Measurements from ENCODE around the gene IL34. TPM values are rescaled to one million over a fixed set of nuclear protein-coding genes. Genes with fewer than 3 reads are reported as not detected.
A peak's percentile ranks its signal among the peaks of the same experiment; 100 is the strongest.

The IL34 gene
- total and polyA plus RNA-seq, 2 of the 13 experiments (the other 11 are each of a cell fraction or from before 2014, with no cell fraction given) = 1.2 to 1.3 TPM

- peak; percentile 90; the same call in 1 of the 2 replicates for TF ChIP-seq ZSCAN21 (CRISPR knock-in tag; IDR thresholded peaks at IDR 0.05; ENCODE audit: borderline replicate concordance)
- no peak; the same call in none of the 2 replicates for TF ChIP-seq ZNF768 (CRISPR knock-in tag; IDR thresholded peaks at IDR 0.05)
- no peak for TF ChIP-seq CBX2 (IDR thresholded peaks at IDR 0.05; ENCODE audit: low read depth, low read length)
- TF ChIP-seq CBX2 (CRISPR knock-in tag; IDR thresholded peaks at IDR 0.05; ENCODE audit: low read depth) = peak; percentile 93; the same call in 1 of the 2 replicates
- no peak; the same call in 1 of the 2 replicates for TF ChIP-seq GFI1 (CRISPR knock-in tag; IDR thresholded peaks at IDR 0.05; ENCODE audit: borderline replicate concordance)
- peak; percentile 87 for TF ChIP-seq SPEN (CRISPR knock-in tag; IDR thresholded peaks at IDR 0.05; ENCODE audit: low read depth)
- no peak; the same call in 1 of the 2 replicates for TF ChIP-seq ZNF205 (CRISPR knock-in tag; IDR thresholded peaks at IDR 0.05)
- TF ChIP-seq ZNF468 (CRISPR knock-in tag; IDR thresholded peaks at IDR 0.05) = peak; percentile 61
- TF ChIP-seq HNRNPLL (IDR thresholded peaks at IDR 0.05; ENCODE audit: low read depth, low read length, poor library complexity, severe bottlenecking) = peak; percentile 76
- TF ChIP-seq, protein P1, sequence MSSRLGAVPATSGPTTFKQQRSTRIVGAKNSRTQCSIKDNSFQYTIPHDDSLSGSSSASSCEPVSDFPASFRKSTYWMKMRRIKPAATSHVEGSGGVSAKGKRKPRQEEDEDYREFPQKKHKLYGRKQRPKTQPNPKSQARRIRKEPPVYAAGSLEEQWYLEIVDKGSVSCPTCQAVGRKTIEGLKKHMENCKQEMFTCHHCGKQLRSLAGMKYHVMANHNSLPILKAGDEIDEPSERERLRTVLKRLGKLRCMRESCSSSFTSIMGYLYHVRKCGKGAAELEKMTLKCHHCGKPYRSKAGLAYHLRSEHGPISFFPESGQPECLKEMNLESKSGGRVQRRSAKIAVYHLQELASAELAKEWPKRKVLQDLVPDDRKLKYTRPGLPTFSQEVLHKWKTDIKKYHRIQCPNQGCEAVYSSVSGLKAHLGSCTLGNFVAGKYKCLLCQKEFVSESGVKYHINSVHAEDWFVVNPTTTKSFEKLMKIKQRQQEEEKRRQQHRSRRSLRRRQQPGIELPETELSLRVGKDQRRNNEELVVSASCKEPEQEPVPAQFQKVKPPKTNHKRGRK (CRISPR knock-in tag; IDR thresholded peaks at IDR 0.05) = peak; percentile 76; the same call in 1 of the 2 replicates
- no peak for TF ChIP-seq AHDC1 (CRISPR knock-in tag; IDR thresholded peaks at IDR 0.05; ENCODE audit: borderline replicate concordance)
- peak; percentile 90 for TF ChIP-seq ZFP91 (CRISPR knock-in tag; IDR thresholded peaks at IDR 0.05; ENCODE audit: borderline replicate concordance)
- TF ChIP-seq ZNF790 (CRISPR knock-in tag; IDR thresholded peaks at IDR 0.05; ENCODE audit: borderline replicate concordance) = no peak; the same call in 1 of the 2 replicates
- peak; percentile 90; the same call in 1 of the 2 replicates for TF ChIP-seq ZNF350 (CRISPR knock-in tag; IDR thresholded peaks at IDR 0.05; ENCODE audit: borderline replicate concordance, low read depth)
- no peak for TF ChIP-seq SP2 (CRISPR knock-in tag; IDR thresholded peaks at IDR 0.05)
- TF ChIP-seq NR3C1 (CRISPR knock-in tag; IDR thresholded peaks at IDR 0.05) = no peak
- TF ChIP-seq ZFY (CRISPR knock-in tag; IDR thresholded peaks at IDR 0.05) = peak; percentile 89
- TF ChIP-seq ELF3 (CRISPR knock-in tag; IDR thresholded peaks at IDR 0.05) = 0 out of 2 replicates have a peak, but pooled peaks have one; percentile 58
- 0 out of 2 replicates have a peak, but pooled peaks have one; percentile 16 for TF ChIP-seq FOXJ3 (CRISPR knock-in tag; IDR thresholded peaks at IDR 0.05; ENCODE audit: borderline replicate concordance)
- peak; percentile 76; the same call in 1 of the 2 replicates for TF ChIP-seq ZSCAN31 (CRISPR knock-in tag; IDR thresholded peaks at IDR 0.05; ENCODE audit: low read depth)
- no peak for TF ChIP-seq ZNF782 (CRISPR knock-in tag; IDR thresholded peaks at IDR 0.05; ENCODE audit: borderline replicate concordance)
These were observed 10.4 kb downstream of the IL34 start (continued) for GRCh38 chr16:70656712-70657263.
